ENCODE measurements around the gene IFTAP.

IFTAP gene

GRCh38 chr11:36600180-36600579, 5.9 kb downstream of the IFTAP start:
- POLR2A ChIA-PET, result no interaction called here
- Histone ChIP-seq H3K9me3 (ENCODE audit: control insufficient read depth, insufficient read depth, low read depth, low read length) (no peaks in the 10 kb centered on the region), H3K36me3 (ENCODE audit: control insufficient read depth in 2 of 2, insufficient read depth in 1 of 2, low read length in 2 of 2) (no peaks in the 10 kb centered on the region), H3K4me3 (ENCODE audit: low read depth, low read length) (no peak overlapping the region), H3K27ac (ENCODE audit: extremely low read depth, low read depth, low read length) (no peak overlapping the region), H3K4me1 (ENCODE audit: control insufficient read depth, insufficient read depth, low read length) (no peaks in the 10 kb centered on the region)
- CTCF ChIA-PET, result interaction anchor here (0.7 kb wide), 1 partner anchor 13 kb away, joined by 3 read pairs; no protein-coding TSS in a partner anchor
- TF ChIP-seq ZNF274 (IDR thresholded peaks at IDR 0.05; ENCODE audit: low read length) (no peak), ZNF274 (tag by site-specific recombination; IDR thresholded peaks at IDR 0.05; ENCODE audit: borderline replicate concordance) (no peak), ZNF561 (tag by site-specific recombination; IDR thresholded peaks at IDR 0.05; ENCODE audit: borderline replicate concordance) (no peak), TRIM28 (IDR thresholded peaks at IDR 0.05; ENCODE audit: borderline replicate concordance, low read length) (no peak), ZNF830 (tag by site-specific recombination; IDR thresholded peaks at IDR 0.05; ENCODE audit: low read depth) (no peak), ZFHX2 (tag by site-specific recombination; conservative IDR thresholded peaks at IDR 0.05) (no peak), ZNF423 (tag by site-specific recombination; IDR thresholded peaks at IDR 0.05) (no peak), PRDM6 (tag by site-specific recombination; IDR thresholded peaks at IDR 0.05) (no peak), ZNF624 (tag by site-specific recombination; IDR thresholded peaks at IDR 0.05) (no peak), ZNF37A (tag by site-specific recombination; IDR thresholded peaks at IDR 0.05) (no peak), ZNF23 (tag by site-specific recombination; IDR thresholded peaks at IDR 0.05; ENCODE audit: borderline replicate concordance) (no peak), ZNF398 (tag by site-specific recombination; IDR thresholded peaks at IDR 0.05) (no peak), ZNF324 (tag by site-specific recombination; IDR thresholded peaks at IDR 0.05) (no peak), ZSCAN4 (tag by site-specific recombination; IDR thresholded peaks at IDR 0.05) (no peak), YY1 (tag by site-specific recombination; IDR thresholded peaks at IDR 0.05) (no peak), ZNF138 (tag by site-specific recombination; IDR thresholded peaks at IDR 0.05; ENCODE audit: borderline replicate concordance) (no peak), ZNF623 (tag by site-specific recombination; IDR thresholded peaks at IDR 0.05) (no peak)
- TF ChIP-seq, protein P1, sequence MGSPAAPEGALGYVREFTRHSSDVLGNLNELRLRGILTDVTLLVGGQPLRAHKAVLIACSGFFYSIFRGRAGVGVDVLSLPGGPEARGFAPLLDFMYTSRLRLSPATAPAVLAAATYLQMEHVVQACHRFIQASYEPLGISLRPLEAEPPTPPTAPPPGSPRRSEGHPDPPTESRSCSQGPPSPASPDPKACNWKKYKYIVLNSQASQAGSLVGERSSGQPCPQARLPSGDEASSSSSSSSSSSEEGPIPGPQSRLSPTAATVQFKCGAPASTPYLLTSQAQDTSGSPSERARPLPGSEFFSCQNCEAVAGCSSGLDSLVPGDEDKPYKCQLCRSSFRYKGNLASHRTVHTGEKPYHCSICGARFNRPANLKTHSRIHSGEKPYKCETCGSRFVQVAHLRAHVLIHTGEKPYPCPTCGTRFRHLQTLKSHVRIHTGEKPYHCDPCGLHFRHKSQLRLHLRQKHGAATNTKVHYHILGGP (tag by site-specific recombination; IDR thresholded peaks at IDR 0.05), result no peak

- no peaks in the 10 kb centered on the region for H3K9me3 ChIP-seq (ENCODE audit: control insufficient read depth, insufficient read depth, low read depth, low read length)
- H3K4me1 ChIP-seq (ENCODE audit: control insufficient read depth, insufficient read depth, low read length), result no peaks in the 10 kb centered on the region
- POLR2A ChIA-PET, result no interaction called here
- H3K4me3 ChIP-seq (ENCODE audit: low read depth, low read length), result no peak overlapping the region
- no peaks in the 10 kb centered on the region for H3K36me3 ChIP-seq (ENCODE audit: control insufficient read depth in 2 of 2, insufficient read depth in 1 of 2, low read length in 2 of 2)
- H3K27ac ChIP-seq (ENCODE audit: extremely low read depth, low read depth, low read length), result no peak overlapping the region
- TF ChIP-seq ZNF571 (tag by site-specific recombination; IDR thresholded peaks at IDR 0.05), result no peak
- no peak for TF ChIP-seq KLF10 (tag by site-specific recombination; IDR thresholded peaks at IDR 0.05)
- no peak for TF ChIP-seq ZSCAN16 (tag by site-specific recombination; IDR thresholded peaks at IDR 0.05)
- TF ChIP-seq MZF1 (tag by site-specific recombination; IDR thresholded peaks at IDR 0.05; ENCODE audit: borderline replicate concordance), result no peak
- no peak for TF ChIP-seq ZNF274 (IDR thresholded peaks at IDR 0.05; ENCODE audit: low read length)
- TF ChIP-seq ZNF274 (tag by site-specific recombination; IDR thresholded peaks at IDR 0.05; ENCODE audit: borderline replicate concordance), result no peak
- no peak for TF ChIP-seq ZNF169 (tag by site-specific recombination; IDR thresholded peaks at IDR 0.05)
- no peak for TF ChIP-seq ZEB2 (tag by site-specific recombination; IDR thresholded peaks at IDR 0.05)
- no peak for TF ChIP-seq WT1 (tag by site-specific recombination; IDR thresholded peaks at IDR 0.05)
- no peak for TF ChIP-seq OVOL3 (tag by site-specific recombination; IDR thresholded peaks at IDR 0.05)
- CTCF ChIA-PET, result interaction anchor here (1.1 to 1.5 kb wide), 2 partner anchors 102 to 146 kb away, joined by 3 to 4 read pairs; no protein-coding TSS in a partner anchor
These were observed 6.9 kb downstream of the IFTAP start for GRCh38 chr11:36601155-36601554.
